ENCODE data around the gene N4BP2L2.

GRCh38 chr13:32504263-32504662 lies 34.3 kb downstream of the N4BP2L2 start:
- no peak for TF ChIP-seq POLR2AphosphoS5 (IDR thresholded peaks at IDR 0.05; ENCODE audit: borderline replicate concordance, low read depth, low read length)
- TF ChIP-seq EZH2 (IDR thresholded peaks at IDR 0.05), result no peak
- no peak for TF ChIP-seq FOXP2 (optimal IDR thresholded peaks at IDR 0.05; ENCODE audit: control extremely low read depth, extremely low read length, insufficient read depth)
